Measurements from ENCODE around the gene TANK. TPM values are rescaled to one million over a fixed set of nuclear protein-coding genes. Genes with fewer than 3 reads are reported as not detected.

The TANK gene
- total and polyA plus RNA-seq, 2 of the 13 experiments (the other 11 are each of a cell fraction or from before 2014, with no cell fraction given): 66.9 to 96.1 TPM

- TF ChIP-seq SNAI1 (CRISPR knock-in tag; IDR thresholded peaks at IDR 0.05; ENCODE audit: borderline replicate concordance): no peak
- no peak for TF ChIP-seq YY1 (IDR thresholded peaks at IDR 0.05; ENCODE audit: insufficient read depth, insufficient replicate concordance, low read depth, low read length)
- TF ChIP-seq SAP130 (CRISPR knock-in tag; IDR thresholded peaks at IDR 0.05; ENCODE audit: low read depth): peak; percentile 67
- peak; percentile 25; the same call in 1 of the 2 replicates for TF ChIP-seq POGZ (CRISPR knock-in tag; IDR thresholded peaks at IDR 0.05)
- no peak for TF ChIP-seq ZNF274 (CRISPR knock-in tag; IDR thresholded peaks at IDR 0.05)
- no peak for TF ChIP-seq ZNF431 (CRISPR knock-in tag; IDR thresholded peaks at IDR 0.05; ENCODE audit: borderline replicate concordance, low read depth)
- no peak for TF ChIP-seq ZBTB10 (CRISPR knock-in tag; IDR thresholded peaks at IDR 0.05; ENCODE audit: borderline replicate concordance)
- TF ChIP-seq PCBP2 (optimal IDR thresholded peaks at IDR 0.05; ENCODE audit: low read depth, low read length, poor library complexity, severe bottlenecking): no peak
- TF ChIP-seq ZNF773 (CRISPR knock-in tag; IDR thresholded peaks at IDR 0.05; ENCODE audit: borderline replicate concordance): no peak
- TF ChIP-seq ZNF883 (CRISPR knock-in tag; IDR thresholded peaks at IDR 0.05; ENCODE audit: not compliant biosample characterization): no peak
- no peak for TF ChIP-seq RARA (CRISPR knock-in tag; IDR thresholded peaks at IDR 0.05)
- TF ChIP-seq ZNF7 (CRISPR knock-in tag; IDR thresholded peaks at IDR 0.05): peak; percentile 30; the same call in 1 of the 2 replicates
- TF ChIP-seq NFE2L2 (IDR thresholded peaks at IDR 0.05; ENCODE audit: low read length): peak; percentile 99
- no peak for TF ChIP-seq ZNF770 (CRISPR knock-in tag; IDR thresholded peaks at IDR 0.05)
- TF ChIP-seq ZNF546 (CRISPR knock-in tag; conservative IDR thresholded peaks at IDR 0.05): no peak
- TF ChIP-seq AHDC1 (CRISPR knock-in tag; IDR thresholded peaks at IDR 0.05; ENCODE audit: borderline replicate concordance): peak; percentile 36; the same call in 1 of the 2 replicates
- TF ChIP-seq SCMH1 (CRISPR knock-in tag; IDR thresholded peaks at IDR 0.05; ENCODE audit: borderline replicate concordance): no peak
- no peak for TF ChIP-seq REPIN1 (CRISPR knock-in tag; IDR thresholded peaks at IDR 0.05; ENCODE audit: borderline replicate concordance, low read depth)
Measured at GRCh38 chr2:161122772-161123530, 37.3 kb upstream of the TANK start (continued).

Data from HepG2 (cell line).